Vagina (tissue), 2 donors: ENCODE measurements around the gene XAB2.

Experiments used
- CTCF ChIP-seq, 3 experiments: fragments of 450-650 bp in 2 of 3; fragments of 200-600 bp in 1 of 3; sonication (generic) in 1 of 3; IDR thresholded peaks; one replicate each; pipeline ENCODE4 v1.5.1; 2017 to 2019; ENCODE audit warnings: antibody characterized with exemption in 3 of 3, mild to moderate bottlenecking in 2 of 3, moderate library complexity in 2 of 3
- POLR2A ChIP-seq, 2 donors: fragments of 450-650 bp; IDR thresholded peaks; one replicate each; pipeline ENCODE4 v1.6.1; 2017; ENCODE audit warnings: antibody characterized with exemption in 2 of 2, mild to moderate bottlenecking in 2 of 2, moderate library complexity in 2 of 2

GRCh38 chr19:7605490-7606222 lies 23.7 kb downstream of the XAB2 start:
- TF ChIP-seq CTCF (IDR thresholded peaks at IDR 0.05) = no peak
- TF ChIP-seq POLR2A (IDR thresholded peaks at IDR 0.05) = no peak
